Prostate gland (tissue), 2 donors: ENCODE measurements around the gene XYLT2. TPM values are rescaled to one million over a fixed set of nuclear protein-coding genes. Genes with fewer than 3 reads are reported as not detected.
"Not testable (repeated sequence)": the region's sequence is repeated elsewhere in the genome, so short reads cannot be mapped to it uniquely, and the experiment has no call there.

Source experiments
- DNase-seq: peaks from one replicate; pipeline ENCODE4 v3.0.0-alpha.2; 2019; ENCODE audit warnings: low spot score
- H3K27ac ChIP-seq, 2 donors: fragments of 200-600 bp; sonication (generic); 2 replicates each; pipeline ENCODE4 v1.5.1; 2017 to 2019
- H3K27me3 ChIP-seq: fragments of 200-600 bp; sonication (generic); replicated peaks from 2 replicates; pipeline ENCODE4 v1.5.1; 2019; ENCODE audit not compliant: insufficient read depth
- H3K36me3 ChIP-seq, 2 donors: fragments of 200-600 bp; sonication (generic); 1 replicate in 1 of 2; 2 replicates in 1 of 2; pipeline versions ENCODE4 v1.5.1 to v1.8.1; 2017 to 2019
- H3K4me1 ChIP-seq: fragments of 200-600 bp; sonication (generic); replicated peaks from 2 replicates; pipeline ENCODE4 v1.5.1; 2019
- H3K4me3 ChIP-seq, 2 donors: fragments of 200-600 bp; sonication (generic); 2 replicates each; pipeline ENCODE4 v1.5.1; 2017 to 2019
- H3K9me3 ChIP-seq: fragments of 200-600 bp; sonication (generic); 2 replicates; pipeline ENCODE4 v1.5.1; 2017
- POLR2A ChIP-seq: fragments of 450-650 bp; IDR thresholded peaks from one replicate; pipeline ENCODE4 v1.6.1; 2016; ENCODE audit warnings: antibody characterized with exemption, mild to moderate bottlenecking
- POLR2AphosphoS5 ChIP-seq: sonication (generic); formaldehyde crosslinking; IDR thresholded peaks from one replicate; pipeline ENCODE4 v1.6.1; 2017; ENCODE audit warnings: antibody characterized with exemption
- WGBS: methylation state at CpG from one replicate; pipeline ENCODE4 v1.1.5; 2018; 5-methylcytosine and 5-hydroxymethylcytosine counted together
- intact Hi-C: fragments of 100-400 bp; cut with DNase I; formaldehyde crosslinking; loops from one replicate; pipeline ENCODE4 v1.14.2; 2022
- total RNA-seq, 2 donors: library from RNA; depleted of rRNA; stranded (reverse); fragments of >200 nt; gene quantifications; one replicate each; pipeline ENCODE4 v1.1.0, GENCODE V29; 2016
- TF ChIP-seq, protein P1 (sequence below), 4 experiments: fragments of 200-600 bp in 2 of 4; fragments of 450-650 bp in 2 of 4; sonication (generic) in 2 of 4; IDR thresholded peaks; 1 replicate in 3 of 4; 2 replicates in 1 of 4; pipeline ENCODE4 v1.5.1; 2016 to 2019; ENCODE audit warnings: antibody characterized with exemption in 4 of 4, mild to moderate bottlenecking in 2 of 4, moderate library complexity in 2 of 4

XYLT2 gene
- total RNA-seq, 2 donors from 2014 or later: 44.8 to 49.8 TPM

DNA sequence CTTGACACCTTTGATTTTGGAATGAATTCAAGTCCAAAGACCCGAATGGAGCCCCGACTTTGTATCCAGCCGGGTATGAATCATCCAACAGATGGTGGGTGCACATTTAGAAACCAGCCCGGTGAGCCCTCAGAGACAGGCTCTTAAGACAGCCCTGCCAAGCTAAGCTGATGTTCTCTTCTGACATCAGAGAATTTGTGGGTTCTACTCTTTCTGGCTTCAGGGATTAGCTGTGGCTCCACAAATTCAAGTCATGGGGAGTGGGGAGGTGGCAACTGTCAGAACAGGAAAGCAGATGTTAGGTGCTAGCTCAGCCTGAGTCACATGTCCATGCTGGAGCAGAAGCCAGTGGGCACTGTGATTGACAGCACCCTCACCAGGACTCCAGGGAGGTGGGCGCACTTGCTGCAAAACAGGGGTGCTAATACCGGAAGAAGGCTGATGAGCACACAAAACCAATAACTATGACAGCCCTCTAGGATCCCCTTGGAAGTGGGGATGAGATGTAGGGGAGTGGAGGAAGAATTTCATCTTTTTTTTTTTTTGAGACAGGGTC lies 31.4 kb upstream of the XYLT2 start:
- H3K9me3 ChIP-seq: no peaks in the 10 kb centered on the region

DNA sequence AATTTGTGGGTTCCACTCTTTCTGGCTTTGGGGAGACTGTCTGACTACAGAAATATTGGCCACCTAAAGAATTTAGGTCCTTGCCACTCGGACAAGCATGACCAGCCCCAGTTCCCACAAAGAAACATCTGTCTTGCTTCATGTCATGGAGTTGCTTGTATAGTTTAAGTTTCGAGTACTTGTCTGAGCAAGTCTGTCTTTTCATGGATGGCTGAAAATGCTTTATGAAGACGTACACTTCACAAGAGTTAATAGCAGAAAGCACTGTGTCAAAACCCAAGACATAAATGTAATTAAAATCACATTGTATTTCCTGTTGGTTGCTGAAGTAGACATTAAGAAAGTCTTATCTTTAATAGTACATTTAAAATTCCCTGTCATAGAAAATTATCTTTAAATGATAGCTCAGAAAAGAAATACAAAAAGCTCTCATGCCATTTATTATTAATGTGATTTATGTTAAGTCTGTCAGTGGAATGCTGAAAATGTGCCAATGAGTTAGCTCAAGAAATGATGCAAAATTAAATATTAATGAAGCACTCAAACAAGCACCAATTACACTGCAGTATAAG lies 29.8 kb upstream of the XYLT2 start:
- peak overlapping the region in 1 of 2 donors; percentile 20 for H3K27ac ChIP-seq
- H3K9me3 ChIP-seq: no peaks in the 10 kb centered on the region
- no peaks in the 10 kb centered on the region for H3K27me3 ChIP-seq
- peaks cover 7% of the 10 kb centered on the region for H3K4me1 ChIP-seq
- no peak for DNase-seq
- no peak overlapping the region for H3K4me3 ChIP-seq
- no peaks in the 10 kb centered on the region for H3K36me3 ChIP-seq
- WGBS: 30% methylated on average over 3 of the region's 3 CpGs
- intact Hi-C loops: no loop called here
- TF ChIP-seq POLR2AphosphoS5 (no peak), POLR2A (no peak)

More for the DNA sequence above, 31.4 kb upstream of the XYLT2 start:
- Histone ChIP-seq H3K36me3 (no peaks in the 10 kb centered on the region), H3K27ac (no peak overlapping the region), H3K4me1 (peaks cover 7% of the 10 kb centered on the region), H3K27me3 (no peaks in the 10 kb centered on the region), H3K4me3 (no peak overlapping the region)
- intact Hi-C loops: no loop called here
- TF ChIP-seq, protein P1, sequence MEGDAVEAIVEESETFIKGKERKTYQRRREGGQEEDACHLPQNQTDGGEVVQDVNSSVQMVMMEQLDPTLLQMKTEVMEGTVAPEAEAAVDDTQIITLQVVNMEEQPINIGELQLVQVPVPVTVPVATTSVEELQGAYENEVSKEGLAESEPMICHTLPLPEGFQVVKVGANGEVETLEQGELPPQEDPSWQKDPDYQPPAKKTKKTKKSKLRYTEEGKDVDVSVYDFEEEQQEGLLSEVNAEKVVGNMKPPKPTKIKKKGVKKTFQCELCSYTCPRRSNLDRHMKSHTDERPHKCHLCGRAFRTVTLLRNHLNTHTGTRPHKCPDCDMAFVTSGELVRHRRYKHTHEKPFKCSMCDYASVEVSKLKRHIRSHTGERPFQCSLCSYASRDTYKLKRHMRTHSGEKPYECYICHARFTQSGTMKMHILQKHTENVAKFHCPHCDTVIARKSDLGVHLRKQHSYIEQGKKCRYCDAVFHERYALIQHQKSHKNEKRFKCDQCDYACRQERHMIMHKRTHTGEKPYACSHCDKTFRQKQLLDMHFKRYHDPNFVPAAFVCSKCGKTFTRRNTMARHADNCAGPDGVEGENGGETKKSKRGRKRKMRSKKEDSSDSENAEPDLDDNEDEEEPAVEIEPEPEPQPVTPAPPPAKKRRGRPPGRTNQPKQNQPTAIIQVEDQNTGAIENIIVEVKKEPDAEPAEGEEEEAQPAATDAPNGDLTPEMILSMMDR (IDR thresholded peaks at IDR 0.05): no peak
- TF ChIP-seq POLR2A (no peak), POLR2AphosphoS5 (no peak)
- 79% methylated on average over 6 of the region's 6 CpGs for WGBS
- DNase-seq: no peak

DNA sequence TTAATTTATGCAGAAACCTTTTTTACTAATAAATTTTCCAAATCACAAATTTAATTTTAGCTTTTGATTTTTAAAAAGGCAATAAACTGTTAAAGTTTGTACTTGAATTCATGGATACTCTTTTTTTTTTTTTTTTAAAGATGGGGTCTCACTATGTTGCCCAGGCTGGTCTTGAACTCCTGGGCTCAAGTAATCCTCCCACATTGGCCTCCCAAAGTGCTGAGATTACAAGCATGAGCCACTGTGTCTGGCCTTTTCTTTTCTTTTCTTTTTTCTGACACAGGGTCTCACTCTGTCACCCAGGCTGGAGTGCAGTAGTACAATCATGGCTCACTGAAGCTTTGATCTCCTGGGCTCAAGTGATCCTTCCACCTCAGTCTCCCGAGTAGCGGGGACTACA lies 29.3 kb upstream of the XYLT2 start:
- H3K9me3 ChIP-seq, H3K4me1 ChIP-seq, intact Hi-C loops, H3K27ac ChIP-seq, H3K36me3 ChIP-seq, DNase-seq, H3K4me3 ChIP-seq, H3K27me3 ChIP-seq: not testable (repeated sequence)
- 41% methylated on average over 2 of the region's 2 CpGs for WGBS

DNA sequence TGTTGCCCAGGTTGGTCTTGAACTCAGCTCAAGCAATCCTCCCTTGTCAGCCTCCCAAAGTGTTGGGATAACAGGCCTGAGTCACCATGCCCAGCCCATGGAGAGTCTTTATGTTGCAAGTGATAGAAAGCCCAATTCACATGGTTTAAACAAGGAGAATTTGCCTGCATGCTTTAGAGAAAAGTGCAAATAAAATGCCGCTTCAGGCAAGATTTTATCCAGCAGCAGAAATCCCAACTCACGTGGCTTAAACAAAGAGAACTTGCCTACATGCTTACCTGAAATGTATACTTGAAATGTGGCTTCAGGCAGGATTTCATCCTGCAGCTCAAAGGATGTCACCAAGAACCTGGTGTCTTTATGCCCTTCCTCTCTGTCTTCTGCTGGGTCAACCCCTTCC lies 28.8 kb upstream of the XYLT2 start:
- Histone ChIP-seq H3K27me3 (no peaks in the 10 kb centered on the region), H3K9me3 (no peaks in the 10 kb centered on the region), H3K27ac (no peak overlapping the region), H3K36me3 (no peaks in the 10 kb centered on the region), H3K4me1 (peaks cover 7% of the 10 kb centered on the region), H3K4me3 (no peak overlapping the region)
- DNase-seq: no peak
- no peak for TF ChIP-seq POLR2A
- intact Hi-C loops: no loop called here
- 51% methylated on average over 2 of the region's 2 CpGs for WGBS

DNA sequence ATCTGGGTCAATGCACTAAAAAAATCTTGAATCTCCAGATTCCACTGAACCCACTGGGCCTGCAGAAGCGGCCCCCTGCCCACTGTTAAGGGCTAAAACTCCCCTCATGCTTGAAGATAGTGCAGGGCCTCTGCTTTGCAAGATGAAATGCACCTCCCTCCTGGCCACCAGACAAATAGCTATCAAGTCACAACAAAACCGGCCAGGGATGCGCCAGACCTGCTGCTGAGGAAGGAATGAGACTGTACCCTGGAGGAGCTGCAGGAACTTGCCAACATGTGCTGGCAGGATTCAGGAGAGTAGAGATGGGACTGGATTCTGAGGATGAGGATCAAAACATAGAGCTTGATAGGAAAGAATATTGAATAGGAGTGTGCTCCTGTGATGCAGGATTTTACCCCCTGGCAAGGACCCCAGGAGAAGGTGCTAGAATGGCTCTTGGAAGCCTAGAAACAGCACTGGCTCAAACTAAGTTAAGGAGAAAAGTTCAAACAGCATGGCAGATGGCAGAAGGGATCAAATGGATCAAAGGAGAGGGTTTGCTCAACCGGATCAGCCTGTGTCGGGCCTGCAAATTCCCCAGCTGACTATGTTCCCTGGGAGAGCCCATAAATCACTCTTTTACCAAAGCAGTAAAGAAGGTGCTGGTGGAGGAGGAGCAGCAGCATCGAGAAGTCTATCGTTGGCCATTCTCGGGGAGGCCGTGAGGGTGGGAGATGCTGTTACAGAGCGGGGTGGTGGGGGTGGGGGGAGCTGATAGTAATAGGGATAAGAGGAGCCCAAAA lies 27.2 kb upstream of the XYLT2 start:
- peak; percentile 73 for DNase-seq
- intact Hi-C loops: no loop called here
- no peaks in the 10 kb centered on the region for H3K27me3 ChIP-seq
- H3K4me3 ChIP-seq: peak overlapping the region in 1 of 2 donors; percentile 3
- TF ChIP-seq POLR2AphosphoS5: peak; percentile 74
- TF ChIP-seq POLR2A: no peak
- TF ChIP-seq, protein P1 (IDR thresholded peaks at IDR 0.05): peak in 1 of 4 experiments; percentile 14
- peak overlapping the region; percentile 49 to 64 for H3K27ac ChIP-seq
- 14% methylated on average over 10 of the region's 10 CpGs for WGBS
- no peaks in the 10 kb centered on the region for H3K36me3 ChIP-seq
- no peaks in the 10 kb centered on the region for H3K9me3 ChIP-seq
- H3K4me1 ChIP-seq: peaks cover 7% of the 10 kb centered on the region

DNA sequence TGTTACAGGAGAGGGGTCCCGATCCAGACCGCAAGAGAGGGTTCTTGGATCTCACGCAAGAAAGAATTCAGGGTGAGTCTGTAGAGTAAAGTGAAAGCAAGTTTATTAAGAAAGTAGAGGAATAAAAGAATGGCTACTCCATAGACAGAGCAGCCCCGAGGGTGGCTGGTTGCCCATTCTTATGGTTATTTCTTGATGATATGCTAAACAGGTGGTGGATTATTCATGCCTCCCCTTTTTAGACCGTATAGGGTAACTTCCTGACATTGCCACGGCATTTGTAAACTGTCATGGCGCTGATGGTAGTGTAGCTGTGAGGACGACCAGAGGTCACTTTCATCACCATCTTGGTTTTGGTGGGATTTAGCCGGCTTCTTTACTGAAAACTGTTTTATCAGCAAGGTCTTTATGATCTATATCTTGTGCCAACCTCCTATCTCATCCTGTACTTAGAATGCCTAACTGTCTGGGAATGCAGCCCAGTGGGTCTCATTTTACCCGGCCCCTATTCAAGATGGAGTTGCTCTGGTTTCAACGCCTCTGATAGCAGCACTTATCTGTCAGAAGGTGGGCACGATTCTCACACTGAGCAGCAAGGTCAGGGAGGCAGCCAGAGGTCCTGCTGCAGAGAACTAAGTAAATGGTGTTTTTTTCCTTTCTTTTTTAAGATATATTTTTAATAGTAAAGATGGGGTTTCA lies 26.5 kb upstream of the XYLT2 start:
- H3K36me3 ChIP-seq: no peaks in the 10 kb centered on the region
- peak overlapping the region in 1 of 2 donors; percentile 3 for H3K4me3 ChIP-seq
- DNase-seq: no peak
- no peak for TF ChIP-seq POLR2A
- TF ChIP-seq, protein P1 (IDR thresholded peaks at IDR 0.05): no peak
- no peak for TF ChIP-seq POLR2AphosphoS5
- intact Hi-C loops: no loop called here
- no peaks in the 10 kb centered on the region for H3K27me3 ChIP-seq
- WGBS: 41% methylated on average over 12 of the region's 12 CpGs
- peaks cover 7% of the 10 kb centered on the region for H3K4me1 ChIP-seq
- peak overlapping the region; percentile 49 to 64 for H3K27ac ChIP-seq
- no peaks in the 10 kb centered on the region for H3K9me3 ChIP-seq
